Measurements from ENCODE around the gene ACCSL. TPM values are rescaled to one million over a fixed set of nuclear protein-coding genes. Genes with fewer than 3 reads are reported as not detected.
A peak's percentile ranks its signal among the peaks of the same experiment; 100 is the strongest.

The ACCSL gene
- total and polyA plus RNA-seq, 12 donors = 0.06 TPM; not detected in 11

GRCh38 chr11:44036811-44037657 lies 10.7 kb upstream of the ACCSL start:
- Histone ChIP-seq H3K9me3 (replicated peaks in 1 of 3) (no peaks in the 10 kb centered on the region), H3K27ac (peak overlapping the region in 2 of 5 donors; percentile 68 to 79), H3K4me3 (no peak overlapping the region), H3K4me1 (replicated peaks in 1 of 2) (peaks cover 0 to 20% of the 10 kb centered on the region in 2 donors), H3K36me3 (replicated peaks in 1 of 2) (no peaks in the 10 kb centered on the region), H3K27me3 (no peaks in the 10 kb centered on the region)
- WGBS, 4 donors = 12 to 20% (median 19%) methylated on average over 7 to 12 of the region's 12 CpGs
- intact Hi-C loops (cut with DNase I) = loop anchor here (5.0 to 10.0 kb wide), 3 partner anchors 92 to 145 kb away; partner anchors contain the start of gene C11orf96 (in 2 of the 2)
- DNase-seq = peak; percentile 86 to 97 (median 94)
- TF ChIP-seq CTCF (IDR thresholded peaks at IDR 0.05) (peak; percentile 80 to 96 (median 93)), POLR2A (IDR thresholded peaks at IDR 0.05) (no peak)

- TF ChIP-seq POLR2A (IDR thresholded peaks at IDR 0.05) (no peak), CTCF (IDR thresholded peaks at IDR 0.05) (peak in 1 of 6 experiments; percentile 1)
- Histone ChIP-seq H3K4me1 (replicated peaks in 1 of 2) (peaks cover 0 to 14% of the 10 kb centered on the region in 2 donors), H3K4me3 (no peak overlapping the region), H3K27ac (no peak overlapping the region), H3K36me3 (replicated peaks in 1 of 2) (no peaks in the 10 kb centered on the region), H3K27me3 (no peaks in the 10 kb centered on the region), H3K9me3 (replicated peaks in 1 of 3) (no peaks in the 10 kb centered on the region)
- intact Hi-C loops (cut with DNase I) = loop anchor here (5.0 to 10.0 kb wide), 3 partner anchors 93 to 145 kb away; partner anchors contain the start of gene C11orf96 (in 2 of the 2)
- WGBS, 4 donors = 80 to 87% (median 83%) methylated on average over 2 of the region's 2 CpGs
- no peak for DNase-seq
Observed at GRCh38 chr11:44037658-44037998, 10.2 kb upstream of the ACCSL start.

GRCh38 chr11:44043157-44043556 lies 4.6 kb upstream of the ACCSL start:
- DNase-seq = no peak
- no peak for TF ChIP-seq POLR2A (IDR thresholded peaks at IDR 0.05)
- TF ChIP-seq CTCF (IDR thresholded peaks at IDR 0.05) = no peak
- intact Hi-C loops (cut with DNase I) = loop anchor here in 1 of 2 donors (5.0 kb wide), 1 partner anchor 156 kb away; no protein-coding TSS in a partner anchor
- H3K36me3 ChIP-seq (replicated peaks in 1 of 2) = no peaks in the 10 kb centered on the region
- H3K27me3 ChIP-seq = no peaks in the 10 kb centered on the region
- H3K27ac ChIP-seq = no peak overlapping the region
- H3K4me3 ChIP-seq = no peak overlapping the region
- WGBS, 4 donors = 61 to 76% (median 70%) methylated on average over 2 of the region's 2 CpGs
- no peaks in the 10 kb centered on the region for H3K9me3 ChIP-seq (replicated peaks in 1 of 3)
- no peaks in the 10 kb centered on the region for H3K4me1 ChIP-seq (replicated peaks in 1 of 2)

- Histone ChIP-seq H3K4me1 (replicated peaks in 1 of 2) (no peaks in the 10 kb centered on the region), H3K27ac (no peak overlapping the region), H3K27me3 (no peaks in the 10 kb centered on the region), H3K4me3 (no peak overlapping the region), H3K36me3 (replicated peaks in 1 of 2) (no peaks in the 10 kb centered on the region), H3K9me3 (replicated peaks in 1 of 3) (no peaks in the 10 kb centered on the region)
- intact Hi-C loops (cut with DNase I) = no loop called here
- TF ChIP-seq CTCF (IDR thresholded peaks at IDR 0.05) (no peak), POLR2A (IDR thresholded peaks at IDR 0.05) (no peak)
- no peak for DNase-seq
- WGBS, 4 donors = 81 to 94% (median 91%) methylated on average over 2 of the region's 2 CpGs
Observed at GRCh38 chr11:44046182-44046581, 1.6 kb upstream of the ACCSL start.

Data from adrenal gland (tissue), 12 donors.